Measurements from ENCODE around the gene TTC32. TPM values are rescaled to one million over a fixed set of nuclear protein-coding genes. Genes with fewer than 3 reads are reported as not detected.

TTC32 gene
- total RNA-seq, 4 donors from 2014 or later, result 15.2 to 30.5 (median 21.4) TPM

GRCh38 chr2:19850056-19851050 lies 51.4 kb downstream of the TTC32 start:
- H3K27me3 ChIP-seq, result no peaks in the 10 kb centered on the region
- H3K4me1 ChIP-seq, result no peaks in the 10 kb centered on the region
- H3K4me3 ChIP-seq, result no peak overlapping the region
- H3K36me3 ChIP-seq, result no peaks in the 10 kb centered on the region
- TF ChIP-seq POLR2A (IDR thresholded peaks at IDR 0.05) (no peak), CTCF (IDR thresholded peaks at IDR 0.05) (no peak)
- no peak for DNase-seq
- H3K27ac ChIP-seq, result no peak overlapping the region
- no peaks in the 10 kb centered on the region for H3K9me3 ChIP-seq

GRCh38 chr2:19848952-19849351 lies 52.8 kb downstream of the TTC32 start:
- Histone ChIP-seq H3K4me1 (no peaks in the 10 kb centered on the region), H3K27ac (no peak overlapping the region), H3K9me3 (no peaks in the 10 kb centered on the region), H3K27me3 (no peaks in the 10 kb centered on the region), H3K36me3 (no peaks in the 10 kb centered on the region), H3K4me3 (no peak overlapping the region)
- no peak for TF ChIP-seq POLR2A (IDR thresholded peaks at IDR 0.05)
- TF ChIP-seq CTCF (IDR thresholded peaks at IDR 0.05), result no peak
- no peak for DNase-seq

- Histone ChIP-seq H3K27ac (no peak overlapping the region), H3K9me3 (no peaks in the 10 kb centered on the region), H3K27me3 (no peaks in the 10 kb centered on the region), H3K4me1 (no peaks in the 10 kb centered on the region), H3K36me3 (no peaks in the 10 kb centered on the region), H3K4me3 (no peak overlapping the region)
- TF ChIP-seq POLR2A (IDR thresholded peaks at IDR 0.05) (no peak), CTCF (IDR thresholded peaks at IDR 0.05) (no peak)
- DNase-seq, result no peak
Measured at GRCh38 chr2:19848029-19848750, 53.6 kb downstream of the TTC32 start.

GRCh38 chr2:19847486-19847885 lies 54.3 kb downstream of the TTC32 start:
- H3K36me3 ChIP-seq, result no peaks in the 10 kb centered on the region
- no peak overlapping the region for H3K4me3 ChIP-seq
- no peaks in the 10 kb centered on the region for H3K9me3 ChIP-seq
- H3K27ac ChIP-seq, result no peak overlapping the region
- DNase-seq, result no peak
- TF ChIP-seq CTCF (IDR thresholded peaks at IDR 0.05), result no peak
- no peak for TF ChIP-seq POLR2A (IDR thresholded peaks at IDR 0.05)
- H3K27me3 ChIP-seq, result no peaks in the 10 kb centered on the region
- H3K4me1 ChIP-seq, result no peaks in the 10 kb centered on the region

Other genes with a start within 250 kb of the TTC32 start
- 1 to 10 TPM; 3.4 to 4.1 (median 3.8) TPM for gene WDR35, start 88.1 kb upstream of the TTC32 start, total RNA-seq
- under 1 TPM in 1 of 4 donors, not detected in 3; 0.40 TPM for gene MATN3, start 110.7 kb upstream of the TTC32 start, total RNA-seq
- 10 to 100 TPM; 27.3 to 65.0 (median 50.0) TPM for gene LAPTM4A, start 149.6 kb upstream of the TTC32 start, total RNA-seq